Right cardiac atrium (tissue), 5 donors: ENCODE measurements around the gene VSIG10L2. TPM values are rescaled to one million over a fixed set of nuclear protein-coding genes. Genes with fewer than 3 reads are reported as not detected.

Source experiments
- ATAC-seq, 2 donors: fragments of 200-7000 bp; cut with Tn5 transposase; one replicate each; pipeline versions ENCODE4 v1.8.0 to v1.9.1; 2020; ENCODE audit warnings: moderate library complexity in 2 of 2, mild to moderate bottlenecking in 1 of 2
- DNase-seq, 3 donors: peaks; one replicate each; pipeline ENCODE4 v3.0.0-alpha.2; 2020
- H3K27ac ChIP-seq: one replicate; pipeline ENCODE4 v1.5.1; 2013; ENCODE audit warnings: mild to moderate bottlenecking, low read length, control low read depth, moderate library complexity
- H3K27me3 ChIP-seq: one replicate; pipeline ENCODE4 v1.6.1; 2013; ENCODE audit not compliant: control insufficient read depth, insufficient read depth
- H3K4me1 ChIP-seq: one replicate; pipeline ENCODE4 v1.6.1; 2013; ENCODE audit warnings: low read length; ENCODE audit not compliant: control insufficient read depth, insufficient read depth
- H3K4me3 ChIP-seq: one replicate; pipeline ENCODE4 v1.5.1; 2013; ENCODE audit warnings: low read length, control low read depth
- H3K9me3 ChIP-seq: one replicate; pipeline ENCODE4 v1.6.1; 2013; ENCODE audit warnings: low read length; ENCODE audit not compliant: control insufficient read depth
- WGBS: extraction: QIAGEN DNeasy Blood & Tissue Kit; methylation state at CpG from one replicate; pipeline ENCODE4 v1.1.7; 2013; 5-methylcytosine and 5-hydroxymethylcytosine counted together
- intact Hi-C, 4 donors: fragments of 100-400 bp; cut with DNase I; formaldehyde crosslinking; loops; one replicate each; pipeline versions ENCODE4 v1.11.0 to v1.14.0; 2022 to 2023
- polyA plus RNA-seq: library from polyadenylated mRNA; stranded (reverse); fragments of 200-250 nt; gene quantifications from one replicate; pipeline ENCODE4 v1.2.3, GENCODE V29; 2013
- total RNA-seq, 4 donors: library from RNA; stranded (reverse); fragmentation: NEBNext Ultra II Directional; extraction: Animal tissue kit (Norgen Biotek cat#: 25700); gene quantifications; one replicate each; pipeline ENCODE4 v1.2.1, GENCODE V29; 2021
- donor health status: healthy with polysubstance abuse.
- donor health status: DM: no; HTN: yes; CAD: no.
- donor health status: DM: no; HTN: no; CAD: no.
- donor health status: DM: no; HTN: yes; CAD: no; lungs with severe emphysema.
- donor health status: DM: yes; HTN: yes; CAD: no.

Gene VSIG10L2
- total and polyA plus RNA-seq, 5 donors = 0.29 to 0.50 TPM; not detected in 3

DNA sequence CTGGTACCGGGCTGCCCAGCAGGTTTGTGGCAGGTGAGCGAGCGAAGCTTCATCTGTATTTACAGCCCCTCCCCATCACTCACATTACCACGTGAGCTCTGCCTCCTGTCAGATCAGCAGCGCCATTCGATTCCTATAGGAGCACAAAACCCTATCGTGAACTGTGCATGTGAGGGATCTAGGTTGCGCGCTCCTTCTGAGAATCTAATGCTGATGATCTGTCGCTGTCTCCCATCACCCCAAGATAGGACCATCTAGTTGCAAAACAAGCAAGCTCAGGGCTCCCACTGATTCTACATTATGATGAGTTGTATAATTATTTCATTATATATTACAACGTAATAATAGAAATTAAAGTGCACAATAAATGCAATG is 15.8 kb upstream of the VSIG10L2 start:
- WGBS = 89% methylated on average over 11 of the region's 11 CpGs
- intact Hi-C loops = no loop called here
- H3K27me3 ChIP-seq = no peaks in the 10 kb centered on the region
- no peaks in the 10 kb centered on the region for H3K9me3 ChIP-seq
- ATAC-seq = no peak
- H3K4me3 ChIP-seq = no peak overlapping the region
- H3K4me1 ChIP-seq = no peaks in the 10 kb centered on the region
- H3K27ac ChIP-seq = no peak overlapping the region
- no peak for DNase-seq

DNA sequence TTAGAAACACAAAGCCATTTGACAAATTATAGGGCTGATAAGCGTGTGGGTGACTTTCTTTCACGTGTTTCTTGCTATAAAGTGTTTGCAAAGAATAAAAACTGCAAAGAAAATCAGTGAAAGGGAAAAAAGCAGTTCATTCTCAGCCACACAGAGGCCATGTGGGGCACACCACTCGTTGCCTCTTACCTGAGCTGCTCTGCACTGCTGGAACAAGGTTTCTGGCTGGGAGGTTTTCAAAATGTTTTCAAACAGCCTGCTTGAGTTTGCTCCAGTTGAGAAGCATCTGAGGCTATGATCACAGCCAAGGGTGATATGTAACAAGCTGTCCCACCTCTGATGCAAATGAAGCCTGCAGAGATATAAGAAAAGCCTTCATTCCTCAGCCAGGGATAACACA is 14.7 kb upstream of the VSIG10L2 start:
- Histone ChIP-seq H3K4me3 (no peak overlapping the region), H3K27ac (no peak overlapping the region), H3K9me3 (no peaks in the 10 kb centered on the region), H3K4me1 (no peaks in the 10 kb centered on the region), H3K27me3 (no peaks in the 10 kb centered on the region)
- intact Hi-C loops = no loop called here
- no peak for ATAC-seq
- WGBS = 80% methylated on average over 3 of the region's 3 CpGs
- no peak for DNase-seq

- no peak for ATAC-seq
- 79% methylated on average over 6 of the region's 6 CpGs for WGBS
- no peak overlapping the region for H3K4me3 ChIP-seq
- DNase-seq = no peak
- H3K27me3 ChIP-seq = no peaks in the 10 kb centered on the region
- intact Hi-C loops = no loop called here
- H3K27ac ChIP-seq = no peak overlapping the region
- H3K9me3 ChIP-seq = no peaks in the 10 kb centered on the region
- no peaks in the 10 kb centered on the region for H3K4me1 ChIP-seq
Observed at GRCh38 chr11:125931668-125932067, 14.2 kb upstream of the VSIG10L2 start.

DNA sequence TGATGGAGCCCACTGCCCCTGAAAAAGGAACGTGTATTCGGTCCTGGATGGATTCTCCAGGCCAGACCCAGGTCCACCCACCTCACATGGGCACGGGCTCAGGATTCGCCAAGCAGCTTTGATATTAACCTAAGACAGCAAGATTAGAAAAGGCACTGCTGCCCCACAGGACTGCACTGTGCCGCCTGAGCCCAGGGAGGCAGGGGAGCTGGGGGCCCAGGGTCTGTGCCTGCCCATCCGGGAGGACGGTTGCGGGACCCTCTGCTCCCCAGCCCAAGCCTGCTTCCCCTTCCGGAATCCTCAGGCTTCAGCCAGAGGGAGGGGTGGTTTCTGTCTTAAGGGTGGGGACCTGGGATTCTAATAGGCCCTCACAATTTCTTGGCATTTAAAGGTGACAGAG is 13.5 kb upstream of the VSIG10L2 start:
- 81% methylated on average over 9 of the region's 9 CpGs for WGBS
- ATAC-seq = no peak
- Histone ChIP-seq H3K27ac (no peak overlapping the region), H3K4me3 (no peak overlapping the region), H3K9me3 (no peaks in the 10 kb centered on the region), H3K27me3 (no peaks in the 10 kb centered on the region), H3K4me1 (no peaks in the 10 kb centered on the region)
- intact Hi-C loops = no loop called here
- DNase-seq = no peak

GRCh38 chr11:125933030-125933813 is 12.6 kb upstream of the VSIG10L2 start:
- H3K4me3 ChIP-seq = no peak overlapping the region

DNA sequence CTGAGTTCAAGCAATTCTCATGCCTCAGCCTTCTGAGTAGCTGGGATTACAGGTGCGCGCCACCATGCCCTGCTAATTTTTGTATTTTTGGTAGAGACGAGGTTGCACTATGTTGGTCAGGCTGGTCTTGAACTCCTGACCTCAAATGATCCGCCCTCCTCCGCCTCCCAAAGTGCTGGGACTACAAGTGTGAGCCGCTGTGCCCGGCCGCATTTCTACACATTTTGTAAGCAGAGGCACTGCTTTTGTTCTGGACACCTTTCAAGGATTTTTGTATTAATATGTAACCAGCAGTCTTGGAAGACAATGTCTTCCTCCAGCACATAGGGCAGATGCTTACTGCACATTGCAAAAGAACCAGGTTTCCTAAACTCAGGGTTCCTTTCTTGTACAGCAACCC is 11.4 kb upstream of the VSIG10L2 start:
- no peak for ATAC-seq
- Histone ChIP-seq H3K27me3 (no peaks in the 10 kb centered on the region), H3K4me1 (no peaks in the 10 kb centered on the region), H3K27ac (no peak overlapping the region), H3K4me3 (no peak overlapping the region), H3K9me3 (no peaks in the 10 kb centered on the region)
- WGBS = 95% methylated on average over 8 of the region's 8 CpGs
- intact Hi-C loops = no loop called here
- DNase-seq = no peak

More at GRCh38 chr11:125933030-125933813, 12.6 kb upstream of the VSIG10L2 start:
- intact Hi-C loops = no loop called here
- DNase-seq = no peak
- no peak for ATAC-seq
- H3K9me3 ChIP-seq = no peaks in the 10 kb centered on the region
- H3K27me3 ChIP-seq = no peaks in the 10 kb centered on the region
- H3K27ac ChIP-seq = no peak overlapping the region
- WGBS = 70% methylated on average over 12 of the region's 12 CpGs
- no peaks in the 10 kb centered on the region for H3K4me1 ChIP-seq

DNA sequence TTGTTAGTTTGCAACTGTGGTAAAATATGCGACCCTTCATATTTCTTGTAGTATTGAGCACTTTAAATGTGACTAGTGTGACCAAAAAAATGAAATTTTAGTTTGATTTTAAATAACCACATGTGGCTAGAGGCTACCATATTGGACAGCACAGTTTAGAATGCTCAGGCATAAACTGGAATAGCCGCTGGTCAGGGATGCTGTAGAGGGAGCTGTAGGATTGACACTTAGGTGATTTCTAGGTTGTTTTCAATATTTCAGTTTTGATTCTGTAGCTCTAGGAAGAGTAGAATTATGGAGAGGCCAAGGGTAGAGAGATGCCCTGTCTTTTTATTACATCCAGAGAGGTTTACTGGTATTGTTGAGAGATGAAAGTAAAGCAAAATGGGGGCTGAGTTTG is 10.8 kb upstream of the VSIG10L2 start:
- WGBS = 97% methylated on average over 2 of the region's 2 CpGs
- DNase-seq (no peak), ATAC-seq (no peak)
- Histone ChIP-seq H3K9me3 (no peaks in the 10 kb centered on the region), H3K4me3 (no peak overlapping the region), H3K4me1 (no peaks in the 10 kb centered on the region), H3K27ac (no peak overlapping the region), H3K27me3 (no peaks in the 10 kb centered on the region)
- intact Hi-C loops = no loop called here

DNA sequence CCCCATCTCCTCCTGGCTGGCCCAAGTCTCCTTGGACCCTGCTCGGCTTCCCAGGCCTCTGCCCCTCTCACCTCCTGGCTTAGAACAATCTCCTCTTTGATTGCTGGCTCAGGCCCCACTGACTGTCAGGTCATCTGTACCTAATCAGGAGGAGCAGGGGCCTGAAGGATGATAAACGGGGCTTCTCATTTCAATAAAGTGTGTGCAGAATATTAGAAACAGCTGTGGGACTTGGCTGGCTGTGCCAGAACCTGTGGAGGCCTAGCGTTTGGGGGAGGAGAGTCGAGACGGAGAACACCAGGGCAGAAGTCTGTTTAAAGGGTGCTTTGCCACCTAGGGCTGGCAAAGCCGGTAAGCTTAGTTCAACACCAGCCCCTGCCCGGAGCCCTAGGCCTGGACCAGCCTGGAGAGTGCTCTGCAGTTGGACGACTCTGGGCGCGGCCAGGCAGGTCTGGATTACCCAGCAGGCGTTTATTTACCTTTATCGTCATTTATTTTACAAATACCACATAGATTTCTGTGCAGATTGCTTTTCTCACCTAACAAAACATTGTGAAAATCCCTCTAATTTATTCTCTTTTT is 10.1 kb upstream of the VSIG10L2 start:
- intact Hi-C loops = no loop called here
- 72% methylated on average over 12 of the region's 12 CpGs for WGBS
- Histone ChIP-seq H3K27ac (no peak overlapping the region), H3K9me3 (no peaks in the 10 kb centered on the region), H3K4me3 (no peak overlapping the region), H3K4me1 (no peaks in the 10 kb centered on the region), H3K27me3 (no peaks in the 10 kb centered on the region)
- peak in 1 of 2 donors; percentile 12 for ATAC-seq
- DNase-seq = no peak

DNA sequence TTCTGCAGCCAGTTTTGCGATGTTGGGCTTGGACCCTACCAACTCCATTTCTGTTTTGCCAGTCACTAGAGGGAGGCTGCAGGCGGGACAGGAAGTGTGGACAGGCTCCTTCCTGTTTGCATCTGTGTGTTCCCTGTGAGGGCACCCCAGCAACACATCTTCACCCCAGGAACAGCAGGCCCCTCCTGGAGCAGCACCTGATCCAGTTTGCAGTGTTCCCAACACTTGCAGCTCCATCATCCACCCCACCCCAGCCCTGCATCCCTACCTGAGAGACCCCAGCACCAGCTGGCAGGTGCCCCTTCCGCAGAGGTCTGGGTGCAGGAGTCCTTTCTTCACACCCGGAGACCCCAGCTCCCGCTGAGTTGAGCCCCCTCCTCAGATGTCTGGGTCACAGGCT is 7.4 kb upstream of the VSIG10L2 start:
- Histone ChIP-seq H3K4me1 (no peaks in the 10 kb centered on the region), H3K4me3 (no peak overlapping the region), H3K9me3 (no peaks in the 10 kb centered on the region), H3K27me3 (no peaks in the 10 kb centered on the region), H3K27ac (no peak overlapping the region)
- no peak for DNase-seq
- intact Hi-C loops = no loop called here
- 89% methylated on average over 5 of the region's 5 CpGs for WGBS
- no peak for ATAC-seq

GRCh38 chr11:125939081-125939521 is 6.7 kb upstream of the VSIG10L2 start:
- Histone ChIP-seq H3K27ac (no peak overlapping the region), H3K4me1 (no peaks in the 10 kb centered on the region), H3K27me3 (no peaks in the 10 kb centered on the region), H3K9me3 (no peaks in the 10 kb centered on the region), H3K4me3 (no peak overlapping the region)
- intact Hi-C loops = no loop called here
- WGBS = 42% methylated on average over 4 of the region's 4 CpGs
- peak; percentile 38 to 68 for ATAC-seq
- peak in 2 of 3 donors; percentile 45 to 67 for DNase-seq

- ATAC-seq (no peak), DNase-seq (no peak)
- WGBS = 96% methylated on average over 4 of the region's 4 CpGs
- Histone ChIP-seq H3K9me3 (no peaks in the 10 kb centered on the region), H3K4me1 (no peaks in the 10 kb centered on the region), H3K4me3 (no peak overlapping the region), H3K27me3 (no peaks in the 10 kb centered on the region), H3K27ac (no peak overlapping the region)
- intact Hi-C loops = loop anchor here in 2 of 4 donors (10.0 kb wide), 2 partner anchors 95 to 245 kb away; no protein-coding TSS in a partner anchor
Observed at GRCh38 chr11:125940145-125940544, 5.7 kb upstream of the VSIG10L2 start.
